Breast epithelium (tissue), 4 donors: ENCODE measurements around the gene DCLK3. TPM values are rescaled to one million over a fixed set of nuclear protein-coding genes. Genes with fewer than 3 reads are reported as not detected.

Experiments
- DNase-seq, 2 donors: peaks; one replicate each; pipeline ENCODE4 v3.0.0-alpha.2; 2019; ENCODE audit warnings: low spot score in 2 of 2
- H3K27ac ChIP-seq, 2 donors: fragments of 200-600 bp; sonication (generic) in 1 of 2; one replicate each; pipeline ENCODE4 v1.5.1; 2016 to 2019; ENCODE audit warnings: mild to moderate bottlenecking in 1 of 2
- H3K27me3 ChIP-seq, 2 donors: fragments of 200-600 bp; sonication (generic) in 1 of 2; one replicate each; pipeline versions ENCODE4 v1.5.1 to v1.6.0; 2017 to 2019; ENCODE audit warnings: control low read depth in 1 of 2, mild to moderate bottlenecking in 1 of 2
- H3K36me3 ChIP-seq: fragments of 200-600 bp; one replicate; pipeline ENCODE4 v1.5.1; 2019
- H3K4me1 ChIP-seq, 2 donors: fragments of 200-600 bp; sonication (generic); one replicate each; pipeline ENCODE4 v1.5.1; 2016 to 2019; ENCODE audit warnings: control low read depth in 1 of 2
- H3K4me3 ChIP-seq, 3 donors: fragments of 200-600 bp; sonication (generic); 1 replicate in 2 of 3; 2 replicates in 1 of 3; pipeline ENCODE4 v1.5.1; 2016 to 2019; ENCODE audit warnings: mild to moderate bottlenecking in 3 of 3, moderate library complexity in 2 of 3
- H3K9me3 ChIP-seq, 2 donors: fragments of 200-600 bp; sonication (generic) in 1 of 2; one replicate each; pipeline ENCODE4 v1.5.1; 2016 to 2019; ENCODE audit warnings: control low read depth in 1 of 2
- CTCF ChIP-seq, 3 donors: fragments of 450-650 bp; IDR thresholded peaks; one replicate each; pipeline ENCODE4 v1.5.1; 2016 to 2017; ENCODE audit warnings: antibody characterized with exemption in 3 of 3, mild to moderate bottlenecking in 3 of 3, moderate library complexity in 3 of 3
- POLR2A ChIP-seq: fragments of 450-650 bp; IDR thresholded peaks from one replicate; pipeline ENCODE4 v1.6.1; 2016; ENCODE audit warnings: antibody characterized with exemption, mild to moderate bottlenecking, moderate library complexity
- POLR2AphosphoS5 ChIP-seq, 3 donors: sonication (generic); formaldehyde crosslinking; IDR thresholded peaks; one replicate each; pipeline ENCODE4 v1.6.1; 2017; ENCODE audit warnings: antibody characterized with exemption in 3 of 3
- intact Hi-C: fragments of 100-400 bp; cut with DNase I; formaldehyde crosslinking; loops from one replicate; pipeline ENCODE4 v1.15.1; 2023; ENCODE audit warnings: low total_unique reads
- total RNA-seq, 3 donors: library from RNA; depleted of rRNA; stranded (reverse); fragments of >200 nt; gene quantifications; one replicate each; pipeline ENCODE4 v1.1.0, GENCODE V29; 2016

DCLK3 gene
- total RNA-seq, 3 donors from 2014 or later, result 0.16 TPM; not detected in 2

GRCh38 chr3:36701249-36701572 is 63.1 kb downstream of the DCLK3 start:
- H3K4me1 ChIP-seq, result no peaks in the 10 kb centered on the region
- no peak overlapping the region for H3K27ac ChIP-seq
- no peak for TF ChIP-seq POLR2A
- TF ChIP-seq CTCF (IDR thresholded peaks at IDR 0.05), result no peak
- intact Hi-C loops, result loop anchor here (10.0 kb wide), 1 partner anchor 326 kb away; no protein-coding TSS in a partner anchor
- no peak overlapping the region for H3K4me3 ChIP-seq
- no peaks in the 10 kb centered on the region for H3K27me3 ChIP-seq
- DNase-seq, result no peak
- no peaks in the 10 kb centered on the region for H3K36me3 ChIP-seq
- H3K9me3 ChIP-seq, result no peaks in the 10 kb centered on the region

- no peaks in the 10 kb centered on the region for H3K27me3 ChIP-seq
- H3K27ac ChIP-seq, result no peak overlapping the region
- TF ChIP-seq CTCF (IDR thresholded peaks at IDR 0.05), result peak; percentile 11 to 71 (median 66)
- peak in 1 of 3 donors; percentile 18 for TF ChIP-seq POLR2AphosphoS5 (IDR thresholded peaks at IDR 0.05)
- no peak for TF ChIP-seq POLR2A
- H3K4me3 ChIP-seq, result no peak overlapping the region
- no peaks in the 10 kb centered on the region for H3K9me3 ChIP-seq
- H3K4me1 ChIP-seq, result no peaks in the 10 kb centered on the region
- peak in 1 of 2 donors; percentile 37 for DNase-seq
- intact Hi-C loops, result loop anchor here (10.0 kb wide), 1 partner anchor 326 kb away; no protein-coding TSS in a partner anchor
- no peaks in the 10 kb centered on the region for H3K36me3 ChIP-seq
These were observed 63.7 kb downstream of the DCLK3 start for GRCh38 chr3:36700537-36701248.

- no peak for DNase-seq
- no peak for TF ChIP-seq POLR2A
- TF ChIP-seq POLR2AphosphoS5 (IDR thresholded peaks at IDR 0.05), result no peak
- no peak for TF ChIP-seq CTCF (IDR thresholded peaks at IDR 0.05)
- H3K27me3 ChIP-seq, result no peaks in the 10 kb centered on the region
- no peaks in the 10 kb centered on the region for H3K4me1 ChIP-seq
- no peaks in the 10 kb centered on the region for H3K36me3 ChIP-seq
- H3K9me3 ChIP-seq, result no peaks in the 10 kb centered on the region
- H3K27ac ChIP-seq, result peak overlapping the region; percentile 46 to 58
- intact Hi-C loops, result no loop called here
- no peak overlapping the region for H3K4me3 ChIP-seq
These were observed 66.0 kb downstream of the DCLK3 start for GRCh38 chr3:36698314-36698713.

GRCh38 chr3:36697229-36698001 is 66.9 kb downstream of the DCLK3 start:
- Histone ChIP-seq H3K27ac (peak overlapping the region; percentile 29 to 58), H3K4me1 (no peaks in the 10 kb centered on the region), H3K27me3 (no peaks in the 10 kb centered on the region), H3K36me3 (no peaks in the 10 kb centered on the region), H3K9me3 (no peaks in the 10 kb centered on the region), H3K4me3 (no peak overlapping the region)
- TF ChIP-seq POLR2A, result no peak
- no peak for TF ChIP-seq POLR2AphosphoS5 (IDR thresholded peaks at IDR 0.05)
- no peak for TF ChIP-seq CTCF (IDR thresholded peaks at IDR 0.05)
- intact Hi-C loops, result no loop called here
- no peak for DNase-seq

- no peaks in the 10 kb centered on the region for H3K4me1 ChIP-seq
- intact Hi-C loops, result no loop called here
- DNase-seq, result no peak
- TF ChIP-seq POLR2A (no peak), CTCF (IDR thresholded peaks at IDR 0.05) (no peak), POLR2AphosphoS5 (IDR thresholded peaks at IDR 0.05) (no peak)
- H3K9me3 ChIP-seq, result no peaks in the 10 kb centered on the region
- no peaks in the 10 kb centered on the region for H3K27me3 ChIP-seq
- no peak overlapping the region for H3K4me3 ChIP-seq
- no peak overlapping the region for H3K27ac ChIP-seq
- H3K36me3 ChIP-seq, result no peaks in the 10 kb centered on the region
These were observed 67.6 kb downstream of the DCLK3 start for GRCh38 chr3:36696799-36697198.
